ENCODE results near the gene TUBAL3.

The TUBAL3 gene

DNA sequence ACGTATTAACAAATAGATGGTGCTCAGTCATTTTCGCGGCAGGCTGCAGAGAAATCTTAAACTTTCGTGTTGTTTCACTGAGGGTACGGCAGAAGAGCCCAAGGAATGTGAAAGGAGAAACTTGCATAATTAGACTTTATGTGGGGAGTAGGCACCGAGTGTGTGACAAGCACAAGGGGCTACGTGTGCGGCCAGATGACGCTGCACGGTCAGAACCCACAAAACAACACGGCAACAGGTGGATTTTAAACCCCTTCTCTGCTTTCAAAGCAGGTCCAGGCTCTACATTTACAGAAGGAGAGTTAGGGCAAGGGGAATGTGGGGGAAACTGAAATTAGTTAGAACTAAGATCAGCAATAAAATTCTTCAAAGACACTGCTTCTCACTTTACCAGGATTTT lies 40.3 kb downstream of the TUBAL3 start:
- TF ChIP-seq, protein P1, sequence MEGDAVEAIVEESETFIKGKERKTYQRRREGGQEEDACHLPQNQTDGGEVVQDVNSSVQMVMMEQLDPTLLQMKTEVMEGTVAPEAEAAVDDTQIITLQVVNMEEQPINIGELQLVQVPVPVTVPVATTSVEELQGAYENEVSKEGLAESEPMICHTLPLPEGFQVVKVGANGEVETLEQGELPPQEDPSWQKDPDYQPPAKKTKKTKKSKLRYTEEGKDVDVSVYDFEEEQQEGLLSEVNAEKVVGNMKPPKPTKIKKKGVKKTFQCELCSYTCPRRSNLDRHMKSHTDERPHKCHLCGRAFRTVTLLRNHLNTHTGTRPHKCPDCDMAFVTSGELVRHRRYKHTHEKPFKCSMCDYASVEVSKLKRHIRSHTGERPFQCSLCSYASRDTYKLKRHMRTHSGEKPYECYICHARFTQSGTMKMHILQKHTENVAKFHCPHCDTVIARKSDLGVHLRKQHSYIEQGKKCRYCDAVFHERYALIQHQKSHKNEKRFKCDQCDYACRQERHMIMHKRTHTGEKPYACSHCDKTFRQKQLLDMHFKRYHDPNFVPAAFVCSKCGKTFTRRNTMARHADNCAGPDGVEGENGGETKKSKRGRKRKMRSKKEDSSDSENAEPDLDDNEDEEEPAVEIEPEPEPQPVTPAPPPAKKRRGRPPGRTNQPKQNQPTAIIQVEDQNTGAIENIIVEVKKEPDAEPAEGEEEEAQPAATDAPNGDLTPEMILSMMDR (IDR thresholded peaks at IDR 0.05; ENCODE audit: low read depth, low read length): no peak
- DNase-seq (ENCODE audit: extremely low read depth, low read depth): no peak

DNA sequence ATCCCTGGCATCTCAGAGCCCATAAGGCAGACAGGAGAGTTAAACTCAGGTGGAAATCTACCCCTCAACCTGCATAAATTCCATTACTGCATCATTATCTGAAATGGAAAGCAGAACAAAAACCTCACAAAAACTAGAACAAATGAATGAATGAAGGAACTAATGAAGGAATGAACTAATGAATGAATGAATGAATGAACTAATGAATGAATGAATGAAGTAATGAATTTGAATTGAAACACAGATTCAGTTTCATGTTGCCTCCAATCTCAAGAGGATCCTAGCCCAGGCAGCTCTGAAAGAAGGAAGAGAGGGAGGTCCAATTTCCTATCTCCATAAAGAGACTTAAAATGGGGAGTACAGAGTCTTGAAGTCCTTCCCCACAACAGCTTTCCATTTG lies 41.8 kb downstream of the TUBAL3 start:
- DNase-seq (ENCODE audit: extremely low read depth, low read depth): no peak
- TF ChIP-seq, protein P1 (IDR thresholded peaks at IDR 0.05; ENCODE audit: low read depth, low read length): no peak

DNA sequence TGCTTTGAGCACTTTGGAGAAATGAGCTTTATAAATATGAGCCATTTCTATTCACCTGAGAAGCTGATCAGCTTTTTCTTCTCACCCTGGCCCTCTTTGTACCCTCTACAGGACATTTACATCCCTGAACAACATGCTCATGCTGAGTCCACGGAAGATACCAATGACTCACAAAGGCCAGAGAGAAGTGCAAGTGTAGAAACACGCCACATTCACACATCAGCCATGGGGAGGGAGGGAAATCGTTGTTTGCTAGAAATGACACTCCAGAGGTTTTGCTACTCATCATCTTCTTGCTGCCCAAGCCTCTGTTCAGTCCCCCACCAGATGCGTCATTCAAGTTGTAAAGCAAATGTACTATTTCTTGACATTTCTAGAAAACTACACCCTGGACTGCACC lies 42.7 kb downstream of the TUBAL3 start:
- TF ChIP-seq, protein P1 (IDR thresholded peaks at IDR 0.05; ENCODE audit: low read depth, low read length): no peak
- no peak for DNase-seq (ENCODE audit: extremely low read depth, low read depth)

DNA sequence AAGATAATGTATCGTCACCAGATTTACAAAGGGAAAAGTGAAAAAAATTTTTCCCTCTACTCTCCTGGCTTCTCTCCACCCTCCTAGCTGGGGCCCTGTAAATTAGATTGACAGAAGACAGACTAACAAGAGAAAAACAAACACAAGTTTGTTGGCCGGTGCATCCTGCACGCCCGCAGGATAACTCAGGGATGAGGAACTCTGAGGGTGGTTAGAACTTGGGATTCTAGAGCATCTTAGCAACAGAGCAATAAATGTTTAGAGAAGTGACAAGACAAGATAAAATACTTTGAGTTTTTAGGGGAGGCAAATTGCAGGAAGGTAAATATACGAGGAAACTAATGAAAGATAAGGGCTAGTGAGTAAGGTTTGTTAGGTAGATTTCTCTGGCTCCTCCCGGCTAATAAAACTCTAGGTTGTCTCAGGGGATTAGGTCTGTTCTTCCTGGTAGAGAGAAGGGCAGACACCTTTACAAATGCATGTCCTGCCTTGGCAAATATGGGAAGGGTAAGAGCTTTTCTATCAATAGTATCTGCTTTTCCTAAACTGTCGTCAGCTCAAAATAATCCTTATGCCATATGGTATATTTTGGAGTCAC lies 44.2 kb downstream of the TUBAL3 start:
- no peak for DNase-seq (ENCODE audit: extremely low read depth, low read depth)
- TF ChIP-seq, protein P1 (IDR thresholded peaks at IDR 0.05; ENCODE audit: low read depth, low read length): no peak

DNA sequence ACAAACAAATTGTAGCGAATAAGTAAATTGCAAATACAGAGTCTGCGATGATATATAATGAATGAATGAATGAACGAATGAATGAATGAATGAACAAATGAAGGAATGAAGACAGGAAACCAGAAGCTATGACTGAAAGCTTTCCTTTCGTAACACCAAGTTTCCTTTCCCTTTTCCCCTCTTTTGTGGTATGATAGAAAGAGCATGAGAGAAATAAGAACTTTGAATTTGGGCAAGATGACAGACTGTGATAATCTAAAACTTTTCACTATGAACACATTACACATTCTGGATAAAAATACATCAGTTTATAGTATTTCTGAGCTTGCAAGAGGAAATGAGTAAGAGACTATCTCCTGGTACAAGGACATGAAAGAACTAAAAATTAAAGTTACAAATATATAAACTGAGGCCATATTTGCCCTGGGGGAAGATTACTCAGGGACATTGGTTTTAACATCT lies 48.3 kb downstream of the TUBAL3 start:
- TF ChIP-seq, protein P1 (IDR thresholded peaks at IDR 0.05; ENCODE audit: low read depth, low read length): no peak
- DNase-seq (ENCODE audit: extremely low read depth, low read depth): no peak

DNA sequence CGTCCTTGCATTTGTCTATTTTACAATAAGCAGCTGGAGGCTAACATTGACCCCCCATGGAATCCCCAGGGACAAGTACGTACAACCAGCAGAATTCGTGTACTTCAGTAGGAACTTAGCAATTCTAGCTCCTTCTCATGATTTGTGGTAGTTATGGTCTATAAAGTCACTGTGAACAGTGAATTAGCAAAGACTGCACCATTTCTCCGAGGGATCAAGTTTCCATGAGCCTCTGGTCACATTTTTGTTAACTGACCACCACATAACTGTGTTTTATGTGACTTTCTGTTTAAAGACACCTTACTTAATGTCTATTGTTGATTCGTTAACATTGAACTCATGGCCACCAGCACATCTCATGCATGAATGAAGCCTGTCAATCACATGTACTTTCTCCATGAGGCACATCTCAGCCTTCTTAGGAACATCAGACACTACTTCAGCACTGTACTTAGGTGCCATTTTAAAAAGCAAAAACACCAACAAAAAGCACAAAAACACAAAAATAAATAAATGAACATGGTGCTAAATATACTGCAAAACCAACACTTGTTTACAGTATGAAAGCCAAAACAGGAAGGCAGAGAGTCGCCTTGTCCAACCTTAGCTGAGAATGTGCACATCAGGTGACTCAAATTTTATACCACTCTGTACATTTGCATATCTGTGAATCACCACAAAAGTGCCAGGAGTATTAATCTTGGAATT lies 48.9 kb downstream of the TUBAL3 start:
- no peak for DNase-seq (ENCODE audit: extremely low read depth, low read depth)
- TF ChIP-seq, protein P1 (IDR thresholded peaks at IDR 0.05; ENCODE audit: low read depth, low read length): no peak

DNA sequence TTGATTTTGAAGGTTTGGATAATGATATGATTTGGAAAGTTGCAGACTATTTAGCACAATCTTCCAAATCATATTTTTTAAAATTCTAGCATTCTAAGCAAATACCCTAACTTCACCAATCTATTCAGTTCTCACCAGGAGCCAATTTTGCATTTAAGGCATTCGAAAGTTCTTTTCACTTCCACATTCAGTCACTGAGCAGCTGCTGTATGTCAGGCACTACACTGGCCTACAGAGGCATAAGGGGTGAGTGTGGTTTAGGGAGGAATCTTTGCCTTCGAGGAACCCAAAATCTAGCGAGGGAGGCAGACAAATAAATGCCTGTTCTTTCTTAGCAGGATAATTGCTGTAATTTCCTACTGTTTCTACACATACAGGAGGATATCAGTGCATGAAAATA lies 50.6 kb downstream of the TUBAL3 start:
- DNase-seq (ENCODE audit: extremely low read depth, low read depth): no peak
- TF ChIP-seq, protein P1 (IDR thresholded peaks at IDR 0.05; ENCODE audit: low read depth, low read length): no peak
